Measurements from ENCODE around the gene GMPPA. TPM values are rescaled to one million over a fixed set of nuclear protein-coding genes. Genes with fewer than 3 reads are reported as not detected.

The GMPPA gene
- polyA plus RNA-seq, 3 donors: 27.5 to 39.9 (median 35.8) TPM

DNA sequence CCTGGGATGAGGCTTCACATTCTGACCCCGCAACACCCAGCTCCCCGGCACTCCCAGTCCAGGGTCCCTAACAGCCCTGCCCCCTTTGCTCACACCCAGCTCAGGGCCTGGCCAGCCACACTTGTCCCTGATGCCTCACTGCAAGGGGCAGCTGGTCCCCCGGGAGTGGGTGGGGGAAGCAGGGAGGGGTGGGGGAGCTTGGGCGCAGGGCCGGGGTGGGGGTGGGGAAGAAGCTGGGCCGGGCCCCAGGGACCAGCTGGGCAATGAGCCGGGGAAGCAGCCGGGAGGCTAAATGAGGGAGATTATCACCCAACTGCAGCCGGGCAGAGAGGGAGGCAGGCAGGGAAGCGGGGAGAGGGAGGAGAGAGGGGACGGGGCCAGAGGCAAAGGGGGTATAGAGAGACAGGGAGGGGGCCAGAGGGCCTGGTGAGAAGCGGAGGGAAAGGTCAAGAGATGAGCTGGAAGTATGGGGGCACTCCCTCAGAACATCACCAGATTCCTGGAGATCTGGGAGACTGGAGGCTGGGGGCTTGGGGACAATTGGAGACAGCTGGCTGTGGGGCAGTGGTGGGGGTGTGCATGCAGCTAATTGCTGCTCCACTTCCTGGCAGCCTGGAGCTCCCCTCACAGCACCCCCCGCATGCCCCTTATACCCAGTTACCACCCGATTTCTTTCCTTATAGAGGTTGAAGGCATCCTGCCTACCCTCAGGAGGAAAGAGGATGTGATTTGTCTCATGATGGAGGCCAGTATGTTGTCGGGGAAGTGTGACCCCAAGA lies 13.0 kb downstream of the GMPPA start:
- no peak overlapping the region for H3K27ac ChIP-seq (ENCODE audit: low read depth, low read length)
- 27 to 32% (median 30%) methylated on average over 15 of the region's 15 CpGs for WGBS, 3 donors

DNA sequence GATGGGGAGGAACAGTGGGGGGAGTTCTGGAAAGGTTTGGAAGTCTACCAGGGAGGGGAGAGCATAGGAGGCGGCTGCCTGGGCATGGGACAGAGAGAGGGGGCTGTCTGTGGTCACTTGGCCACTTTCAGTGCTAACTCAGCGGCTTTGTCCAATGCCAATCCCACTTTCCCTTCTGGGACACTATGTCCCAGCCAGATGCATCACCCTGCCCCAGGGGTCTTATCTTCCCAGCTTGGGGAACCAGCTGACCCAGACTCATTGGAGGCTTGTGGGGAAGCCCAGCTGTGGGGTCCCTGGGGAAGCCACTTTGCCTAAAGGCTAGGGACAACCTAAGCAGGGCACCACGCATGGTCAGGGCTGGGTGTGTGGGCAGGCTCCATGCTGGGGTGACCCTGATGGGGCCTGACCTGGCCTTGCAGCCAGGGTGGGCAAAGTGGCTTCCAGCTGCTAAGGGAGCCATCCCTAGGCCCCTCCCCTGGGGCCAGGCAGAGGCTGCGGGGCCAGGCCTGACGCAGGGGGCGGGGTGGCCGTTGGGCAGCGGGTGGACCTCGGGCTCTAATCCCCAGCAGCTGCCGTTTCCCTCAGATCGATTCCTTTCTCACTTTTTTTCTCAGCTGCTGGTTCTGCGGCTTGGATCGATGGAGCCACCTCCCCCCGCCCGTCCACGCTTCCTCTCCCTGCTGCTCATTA lies 14.0 kb downstream of the GMPPA start:
- no peak overlapping the region for H3K27ac ChIP-seq (ENCODE audit: low read depth, low read length)
- WGBS, 3 donors: 13 to 30% (median 28%) methylated on average over 15 to 16 of the region's 16 CpGs

DNA sequence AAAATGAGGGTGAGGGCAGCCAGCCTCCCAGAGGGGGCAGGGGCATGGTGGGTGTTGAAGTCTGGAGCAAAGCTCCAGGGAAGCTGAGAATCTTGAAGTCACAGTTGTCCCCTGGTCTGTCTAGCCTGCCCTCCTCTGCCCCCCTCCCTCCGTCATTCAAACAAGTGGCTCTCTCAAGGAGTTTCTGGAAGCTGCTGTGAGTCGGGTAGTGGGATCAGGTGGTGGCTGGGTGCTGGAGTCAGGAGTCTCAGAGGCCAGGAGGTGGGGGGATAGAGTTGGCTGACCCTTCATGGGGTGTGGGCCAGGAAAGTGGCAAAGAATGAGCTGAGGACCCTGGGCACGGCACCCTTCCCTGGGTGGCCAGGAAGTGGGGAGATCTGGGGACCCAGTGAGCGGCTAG lies 15.1 kb downstream of the GMPPA start:
- 22 to 32% (median 26%) methylated on average over 4 of the region's 4 CpGs for WGBS, 3 donors
- H3K27ac ChIP-seq (ENCODE audit: low read depth, low read length): no peak overlapping the region

DNA sequence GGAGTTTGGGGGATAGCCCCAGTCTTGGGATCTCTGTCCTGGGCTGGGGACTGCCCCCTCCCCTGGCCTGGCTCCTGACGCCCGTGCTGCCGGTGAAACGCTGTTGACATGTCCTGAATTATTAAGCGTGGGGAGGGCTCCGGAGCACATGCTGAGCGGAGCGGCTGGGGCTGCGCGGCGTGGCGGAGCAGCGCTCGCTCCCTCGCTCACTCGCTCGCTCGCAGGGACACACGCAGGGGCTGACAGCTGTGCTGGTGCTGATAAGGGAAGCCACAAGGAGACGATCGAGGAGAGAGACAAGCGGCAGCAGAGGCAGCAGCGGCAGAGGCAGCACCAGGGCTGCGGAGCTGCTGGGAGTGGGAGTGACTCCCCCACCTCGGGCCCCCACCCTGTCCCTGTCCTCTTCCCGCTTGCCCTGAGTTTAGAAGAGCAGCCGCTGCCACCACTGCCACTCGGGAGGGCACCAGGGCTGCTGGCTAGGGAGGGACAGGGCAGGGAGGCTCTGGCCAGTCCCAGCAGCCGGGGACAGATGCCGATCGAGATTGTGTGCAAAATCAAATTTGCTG lies 15.6 kb downstream of the GMPPA start, which contains the start of gene ASIC4:
Gene ASIC4 (plus strand): TSS at position 287 of the 566 bp plus-strand sequence. CDS start 243 bp downstream, at position 530.
- no peak within 1 kb of the TSS for H3K27ac ChIP-seq (ENCODE audit: low read depth, low read length)
- 8 to 12% (median 10%) methylated on average over 31 of the region's 31 CpGs for WGBS, 3 donors

DNA sequence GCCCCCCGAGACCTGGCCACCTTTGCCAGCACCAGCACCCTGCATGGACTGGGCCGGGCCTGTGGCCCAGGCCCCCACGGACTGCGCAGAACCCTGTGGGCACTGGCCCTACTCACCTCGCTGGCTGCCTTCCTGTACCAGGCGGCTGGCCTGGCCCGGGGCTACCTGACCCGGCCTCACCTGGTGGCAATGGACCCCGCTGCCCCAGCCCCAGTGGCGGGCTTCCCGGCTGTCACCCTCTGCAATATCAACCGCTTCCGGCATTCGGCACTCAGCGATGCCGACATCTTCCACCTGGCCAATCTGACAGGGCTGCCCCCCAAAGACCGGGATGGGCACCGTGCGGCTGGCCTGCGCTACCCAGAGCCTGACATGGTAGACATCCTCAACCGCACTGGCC lies 16.1 kb downstream of the GMPPA start:
- H3K27ac ChIP-seq (ENCODE audit: low read depth, low read length): no peak overlapping the region
- 88 to 89% (median 88%) methylated on average over 13 to 21 of the region's 21 CpGs for WGBS, 3 donors

DNA sequence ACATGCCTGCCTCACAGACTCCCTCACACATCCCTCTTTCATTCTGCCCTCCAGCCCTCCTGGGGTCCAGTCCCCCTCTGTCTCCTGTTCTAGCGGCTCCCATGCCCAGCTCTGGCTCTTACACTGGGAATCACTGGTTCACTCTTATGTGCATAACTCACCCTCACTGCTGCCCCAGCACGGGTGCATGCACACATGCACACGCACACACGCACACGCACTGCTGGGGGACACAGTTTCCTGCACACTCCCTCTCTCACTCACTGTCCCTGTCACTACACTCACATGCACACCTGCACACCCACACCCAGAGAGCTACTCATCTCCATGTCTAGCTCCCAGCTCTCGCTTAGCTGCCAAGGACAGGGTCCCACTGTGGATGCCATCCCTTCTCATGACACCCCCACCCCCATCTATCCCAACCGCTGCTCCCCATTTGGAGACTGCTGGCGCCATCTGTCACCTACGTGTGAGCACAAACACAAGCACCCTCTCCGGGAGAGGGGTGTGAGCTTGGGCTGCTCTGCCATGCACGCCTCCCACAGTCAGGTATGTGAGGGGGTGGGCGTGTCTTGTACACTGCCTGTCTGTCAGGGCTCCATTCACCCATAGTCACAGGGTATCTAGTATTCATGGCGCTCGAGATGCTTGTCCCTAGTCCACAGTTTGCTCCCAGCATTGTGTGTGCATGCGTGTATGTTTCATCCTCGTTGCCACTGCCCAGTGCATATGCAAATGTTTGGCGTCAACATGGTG lies 17.4 kb downstream of the GMPPA start:
- H3K27ac ChIP-seq (ENCODE audit: low read depth, low read length): no peak overlapping the region
- 70 to 73% (median 72%) methylated on average over 17 of the region's 17 CpGs for WGBS, 3 donors

DNA sequence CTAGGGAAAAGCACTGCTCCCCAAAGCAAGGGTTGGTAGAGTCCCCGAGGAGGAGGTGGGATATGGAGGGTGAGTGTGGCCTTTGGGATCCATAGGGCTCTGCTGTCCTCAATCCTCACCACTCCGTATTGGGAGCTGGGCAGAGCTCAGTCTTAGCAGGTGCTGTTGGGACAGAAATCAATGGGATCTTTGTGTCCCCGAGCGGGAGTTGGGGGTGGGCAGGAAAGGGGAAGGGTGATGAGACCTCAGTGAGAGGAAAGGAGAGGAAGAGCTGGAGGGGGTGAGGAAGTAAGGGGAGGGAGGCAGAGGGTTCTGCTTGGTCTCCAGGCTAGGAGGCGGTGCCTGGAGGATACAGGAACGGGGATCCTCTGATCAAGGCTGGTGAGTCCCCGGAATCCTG lies 18.2 kb downstream of the GMPPA start:
- H3K27ac ChIP-seq (ENCODE audit: low read depth, low read length): no peak overlapping the region
- 50 to 73% (median 54%) methylated on average over 7 of the region's 7 CpGs for WGBS, 3 donors

DNA sequence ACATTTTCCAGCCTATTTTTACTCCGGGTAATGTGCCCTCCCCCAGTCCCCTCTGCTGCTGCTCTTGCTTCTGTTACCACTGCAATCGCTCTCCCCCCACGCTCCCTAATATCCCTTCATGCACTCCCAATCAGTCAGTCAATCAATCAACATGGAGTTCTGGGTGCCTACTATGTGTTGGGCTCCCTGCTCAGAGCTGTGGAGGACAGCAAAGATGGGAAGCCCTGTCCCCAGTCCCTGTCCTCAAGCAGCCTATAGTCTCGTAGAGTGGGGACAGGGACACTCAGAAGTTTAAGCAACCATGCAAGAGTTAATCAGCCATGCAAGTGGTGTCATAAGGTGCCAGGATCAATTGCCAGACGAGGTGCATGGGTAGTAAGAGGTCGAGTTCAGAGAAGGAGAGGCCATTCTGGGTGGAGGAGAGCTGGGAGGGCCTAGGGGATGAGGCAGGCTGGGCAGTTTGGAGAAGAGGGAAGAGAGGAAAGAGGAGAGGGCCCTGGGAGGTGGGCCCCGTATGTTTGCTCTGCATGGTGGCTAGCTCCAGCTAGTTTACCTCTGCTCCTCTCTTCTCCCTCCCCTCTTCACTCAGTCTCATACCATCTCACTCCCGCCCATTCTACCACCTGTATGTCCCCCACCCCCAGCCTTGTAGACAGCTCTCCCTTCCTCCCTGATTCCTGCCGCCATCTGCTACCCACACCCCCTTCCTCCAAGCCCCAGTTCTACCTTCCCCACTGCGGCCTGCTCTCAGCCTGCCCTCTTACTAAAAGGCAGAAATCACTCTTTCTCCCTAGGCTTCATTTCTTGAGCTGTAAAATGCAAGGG lies 19.5 kb downstream of the GMPPA start:
- H3K27ac ChIP-seq (ENCODE audit: low read depth, low read length): no peak overlapping the region
- WGBS, 3 donors: 53 to 70% (median 61%) methylated on average over 9 to 10 of the region's 10 CpGs

DNA sequence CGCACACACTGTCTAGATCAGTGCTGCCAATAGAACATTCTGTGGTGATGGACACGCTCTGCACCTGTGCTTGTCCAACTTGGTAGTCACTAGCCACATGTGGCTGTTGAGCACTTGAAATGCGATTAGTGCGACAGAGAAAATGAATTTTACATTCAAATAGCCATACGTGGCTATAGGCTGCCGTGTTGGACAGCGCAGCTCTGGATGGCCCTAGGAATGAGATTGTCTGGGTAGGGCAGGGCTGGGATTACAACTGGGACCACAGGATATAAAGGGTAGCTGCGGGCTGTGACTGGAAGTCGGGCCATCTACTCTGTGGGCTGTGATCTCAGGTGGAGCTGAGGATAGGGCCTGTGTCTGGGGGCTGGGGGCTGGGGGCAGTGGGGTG lies 20.8 kb downstream of the GMPPA start:
- WGBS, 3 donors: 84 to 91% (median 86%) methylated on average over 9 of the region's 9 CpGs
- H3K27ac ChIP-seq (ENCODE audit: low read depth, low read length): no peak overlapping the region

DNA sequence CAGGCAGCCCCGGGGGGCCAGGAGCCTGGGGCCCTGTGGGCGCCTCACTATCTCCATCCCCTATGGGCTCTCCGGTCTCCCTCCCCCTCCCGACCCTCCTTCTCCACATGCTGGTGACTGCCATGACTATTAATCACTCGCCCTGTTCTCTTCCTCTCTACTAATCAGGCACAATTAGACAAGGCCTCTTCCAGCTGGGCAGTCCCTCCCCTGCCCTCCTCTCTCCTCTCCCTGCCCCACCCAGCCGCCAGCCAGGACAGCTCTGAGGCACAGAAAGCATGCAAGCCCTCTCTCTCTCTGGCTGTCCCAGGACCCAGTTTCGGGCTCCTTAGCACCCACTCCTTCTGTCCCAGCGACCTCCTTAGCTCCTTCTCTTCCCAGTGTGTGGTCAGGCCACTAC lies 21.4 kb downstream of the GMPPA start:
- no peak overlapping the region for H3K27ac ChIP-seq (ENCODE audit: low read depth, low read length)
- 56 to 79% (median 73%) methylated on average over 7 to 8 of the region's 8 CpGs for WGBS, 3 donors

DNA sequence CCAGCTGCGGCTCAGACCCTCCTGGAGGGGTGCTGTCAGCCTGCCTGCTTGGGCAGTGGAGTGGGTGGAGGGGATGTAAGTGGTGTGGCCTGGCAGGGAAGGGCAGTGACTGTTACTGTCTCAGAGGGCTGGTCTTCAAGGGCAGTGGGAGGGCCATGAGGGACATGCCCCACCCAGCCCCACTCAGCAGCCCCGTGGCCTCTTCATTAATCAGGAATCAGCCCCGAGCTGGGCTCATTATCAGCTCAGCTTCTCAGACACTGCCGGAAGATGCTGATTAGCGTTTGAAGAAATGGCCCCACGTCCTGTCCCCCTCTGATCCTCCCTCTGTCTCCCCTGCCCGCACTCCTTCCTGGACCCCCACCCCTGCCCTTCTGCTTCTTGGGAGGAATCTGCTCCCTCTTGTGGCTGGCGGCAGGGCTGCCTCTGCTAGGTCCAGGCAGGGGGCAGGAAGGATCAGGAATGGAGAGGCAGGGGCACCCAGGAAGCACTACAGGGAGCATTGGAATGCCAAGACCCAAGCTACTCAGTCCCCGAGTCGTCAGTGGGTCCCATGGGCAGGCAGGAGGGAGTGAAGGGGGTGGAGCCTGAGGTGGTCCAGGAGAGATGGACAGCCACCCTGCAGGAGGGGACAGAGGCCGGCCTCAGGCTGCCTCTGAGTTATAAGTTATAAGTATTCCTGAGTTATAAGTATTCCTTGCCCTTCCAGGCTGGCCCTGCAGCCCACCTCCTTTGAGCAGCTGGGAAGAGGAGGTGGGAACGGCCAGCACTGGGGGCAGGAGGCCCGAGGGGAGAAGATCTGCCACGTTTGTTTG lies 22.6 kb downstream of the GMPPA start:
- 13 to 19% (median 16%) methylated on average over 14 of the region's 14 CpGs for WGBS, 3 donors
- no peak overlapping the region for H3K27ac ChIP-seq (ENCODE audit: low read depth, low read length)

DNA sequence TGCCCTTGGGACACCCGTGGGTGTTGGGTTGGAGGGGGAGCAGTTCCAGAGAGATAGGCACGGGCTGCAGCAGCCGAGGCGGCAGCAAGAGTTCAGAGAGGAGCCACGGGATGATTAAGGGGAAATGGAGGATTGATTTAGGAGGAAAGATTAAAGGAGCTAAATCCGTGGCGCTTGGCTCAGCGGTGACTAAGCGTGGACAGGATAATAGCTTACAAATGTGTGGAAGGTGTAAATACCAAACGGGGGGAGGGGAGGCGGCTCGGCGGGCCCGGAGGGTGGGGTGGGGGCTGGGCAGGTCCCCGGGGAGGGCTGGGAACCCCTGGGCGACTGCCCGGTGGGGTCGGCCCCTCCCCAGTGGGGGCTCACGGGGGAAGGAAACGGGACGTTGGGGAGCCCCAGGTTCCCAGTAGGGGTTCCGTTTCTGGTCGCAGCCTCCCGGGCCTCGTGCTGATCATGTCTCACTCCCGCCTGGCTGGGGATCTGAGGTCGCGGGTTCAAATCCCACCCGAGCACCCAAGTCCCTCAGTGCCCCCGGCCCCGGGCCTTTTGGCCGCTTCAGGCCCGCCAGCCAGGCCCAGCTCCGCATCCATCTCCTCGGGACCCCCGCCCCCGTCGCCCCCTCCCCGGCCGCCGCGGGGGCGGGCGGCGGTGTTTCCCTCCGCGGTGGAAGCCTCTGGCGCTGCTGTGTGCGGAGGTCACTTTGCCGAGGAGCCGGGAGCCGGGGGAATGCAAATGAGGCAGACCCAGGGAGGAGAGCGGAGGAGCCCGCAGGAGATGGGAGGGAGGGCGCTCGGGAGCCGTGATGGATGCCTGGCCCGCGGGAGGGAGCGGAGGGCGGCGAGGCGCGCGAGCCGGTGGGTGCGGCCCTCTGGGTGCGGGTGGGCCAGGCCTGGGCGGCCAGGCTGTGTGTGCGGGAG lies 23.7 kb downstream of the GMPPA start:
- H3K27ac ChIP-seq (ENCODE audit: low read depth, low read length): no peak overlapping the region
- 3 to 5% (median 3%) methylated on average over 37 to 70 of the region's 70 CpGs for WGBS, 3 donors

DNA sequence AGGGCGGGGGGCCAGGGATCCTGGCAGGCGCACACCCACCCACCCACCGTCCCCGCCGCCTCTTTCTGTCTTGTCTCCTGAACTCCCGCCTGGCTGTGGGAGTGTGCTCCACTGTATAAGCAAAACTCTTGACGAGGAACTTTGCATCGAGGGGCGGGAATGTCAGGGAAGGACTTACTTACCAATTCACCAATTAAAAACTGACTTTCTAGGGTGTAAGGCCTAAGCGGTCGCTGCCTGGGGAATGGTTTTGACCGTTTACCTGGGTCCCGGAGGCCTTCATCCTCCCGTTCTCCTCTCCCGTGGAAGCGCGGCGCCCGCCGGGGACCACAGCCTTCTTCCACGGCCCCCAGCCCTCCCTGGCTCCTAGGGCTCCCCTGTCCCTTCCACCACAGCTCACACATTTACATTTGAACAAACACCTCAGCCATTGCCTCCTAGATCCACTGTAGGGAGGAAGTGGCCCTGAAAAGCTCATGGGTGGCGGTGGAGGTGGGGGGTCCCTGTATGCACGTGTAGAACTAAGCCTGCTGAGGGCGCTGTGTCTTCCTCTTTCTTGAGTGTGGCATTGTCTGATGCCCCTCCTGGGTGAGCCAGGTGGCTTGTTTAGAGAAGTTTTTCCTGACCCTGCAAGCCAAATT lies 24.5 kb downstream of the GMPPA start:
- WGBS, 3 donors: 15 to 28% (median 18%) methylated on average over 23 to 24 of the region's 24 CpGs
- H3K27ac ChIP-seq (ENCODE audit: low read depth, low read length): no peak overlapping the region

DNA sequence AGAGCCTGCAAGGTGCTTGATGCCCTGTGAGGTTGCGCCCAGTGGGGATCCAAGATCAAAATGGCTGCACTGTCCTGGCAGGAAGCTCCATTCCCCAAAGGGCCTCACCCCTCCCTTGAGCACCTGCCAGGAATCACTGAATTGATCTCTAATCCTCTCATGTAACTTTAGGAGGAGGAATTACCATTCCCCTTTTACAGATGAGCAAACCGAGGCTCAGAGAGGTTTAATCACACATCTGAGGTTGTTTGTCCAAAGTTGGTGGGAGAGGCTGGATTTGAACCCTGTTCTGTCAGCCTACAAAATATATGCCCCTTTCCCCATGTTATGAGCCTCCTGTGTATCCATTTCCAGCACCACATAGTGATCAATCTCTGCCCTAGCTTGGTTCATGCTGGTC lies 26.1 kb downstream of the GMPPA start:
- WGBS, 3 donors: 91 to 97% (median 93%) methylated on average over 2 of the region's 2 CpGs
- H3K27ac ChIP-seq (ENCODE audit: low read depth, low read length): no peak overlapping the region

DNA sequence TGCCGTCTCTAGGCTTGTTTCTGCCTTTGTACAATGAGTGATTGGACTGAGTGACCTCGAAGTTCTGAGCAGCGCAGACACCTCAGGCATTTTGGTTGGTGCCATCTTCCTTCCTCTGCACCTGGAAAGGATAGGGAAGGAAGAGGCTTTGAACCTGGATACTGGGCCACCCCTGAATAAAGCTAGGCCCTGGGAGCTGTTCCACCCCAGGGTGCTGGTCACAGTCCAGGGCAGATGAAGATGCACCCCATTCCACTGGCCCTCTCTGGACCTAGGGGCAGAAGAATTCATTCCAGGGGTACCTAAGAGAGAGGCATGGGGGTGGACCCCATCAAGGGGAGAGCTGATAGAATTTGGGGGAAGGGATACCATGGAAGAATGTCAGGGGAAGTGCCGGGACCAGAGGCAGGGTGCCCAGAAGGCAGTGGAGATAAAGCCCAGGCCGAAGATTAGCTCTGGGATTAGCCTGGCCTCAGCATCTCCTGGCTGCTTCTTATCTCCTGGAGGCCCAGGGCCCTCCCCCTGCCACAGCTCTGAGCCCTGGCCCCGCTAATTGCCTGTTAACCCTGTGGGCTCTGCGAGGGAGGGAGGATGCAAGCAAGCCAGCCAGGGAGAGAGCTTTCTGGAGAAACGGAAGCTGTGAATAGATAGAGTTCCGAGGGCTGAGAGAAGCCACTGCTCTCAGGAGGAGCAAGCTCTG lies 27.0 kb downstream of the GMPPA start:
- WGBS, 3 donors: 38 to 47% (median 45%) methylated on average over 9 of the region's 9 CpGs
- H3K27ac ChIP-seq (ENCODE audit: low read depth, low read length): no peak overlapping the region

Data from adipose tissue (tissue), 3 donors.